Adipose tissue (tissue), 3 donors: ENCODE measurements around the gene HSPA12A. TPM values are rescaled to one million over a fixed set of nuclear protein-coding genes. Genes with fewer than 3 reads are reported as not detected.

Source experiments
- H3K27ac ChIP-seq: one replicate; pipeline ENCODE4 v1.5.1; 2013; ENCODE audit warnings: low read depth, low read length
- WGBS, 3 donors: extraction: QIAGEN DNeasy Blood & Tissue Kit; methylation state at CpG; one replicate each; pipeline ENCODE4 v1.1.7; 2013; 5-methylcytosine and 5-hydroxymethylcytosine counted together
- polyA plus RNA-seq, 3 donors: library from polyadenylated mRNA; stranded (reverse); fragments of 200-250 nt; gene quantifications; one replicate each; pipeline ENCODE4 v1.2.3, GENCODE V29; 2013
- donor health status: healthy with polysubstance abuse.
- donor health status: Bipolar disorder and iron deficiency.
- donor health status: healthy.

Gene HSPA12A
- polyA plus RNA-seq = 10 to 100 TPM in 2 of 3 donors, 1 to 10 TPM in 1; 4.8 to 30.8 (median 10.5) TPM

GRCh38 chr10:116742367-116743265 is at the start of gene HSPA12A:
HSPA12A (minus strand) TSS chr10:116742566; CDS start chr10:116742469, 97 bp downstream.
- WGBS, 3 donors = 0 to 1% (median 1%) methylated on average over 59 to 114 of the region's 114 CpGs
- H3K27ac ChIP-seq = no peak within 1 kb of the TSS

- whole genome bisulfite sequencing, 3 donors = 95 to 98% (median 97%) methylated on average over 2 of the region's 2 CpGs
- H3K27ac ChIP-seq = no peak overlapping the region
These were observed 48.9 kb upstream of the HSPA12A start for GRCh38 chr10:116791241-116791640.

GRCh38 chr10:116787893-116788665 is 45.7 kb upstream of the HSPA12A start:
- 2 to 3% (median 3%) methylated on average over 29 of the region's 29 CpGs for WGBS, 3 donors
- no peak overlapping the region for H3K27ac ChIP-seq

- no peak overlapping the region for H3K27ac ChIP-seq
- WGBS, 3 donors = 72 to 82% (median 77%) methylated on average over 8 of the region's 8 CpGs
These were observed 44.8 kb upstream of the HSPA12A start for GRCh38 chr10:116787053-116787659.

- no peak overlapping the region for H3K27ac ChIP-seq
- WGBS, 3 donors = 90 to 96% (median 94%) methylated on average over 8 of the region's 8 CpGs
These were observed 43.5 kb upstream of the HSPA12A start for GRCh38 chr10:116785867-116786266.

- no peak overlapping the region for H3K27ac ChIP-seq
- WGBS, 3 donors = 87 to 94% (median 88%) methylated on average over 11 of the region's 11 CpGs
These were observed 42.9 kb upstream of the HSPA12A start for GRCh38 chr10:116785282-116785681.

GRCh38 chr10:116784651-116785050 is 42.3 kb upstream of the HSPA12A start:
- 95 to 97% (median 96%) methylated on average over 7 of the region's 7 CpGs for WGBS, 3 donors

GRCh38 chr10:116784035-116784434 is 41.7 kb upstream of the HSPA12A start:
- no peak overlapping the region for H3K27ac ChIP-seq
- WGBS, 3 donors = 91 to 97% (median 94%) methylated on average over 3 of the region's 3 CpGs

More at GRCh38 chr10:116784651-116785050, 42.3 kb upstream of the HSPA12A start:
- H3K27ac ChIP-seq = no peak overlapping the region

GRCh38 chr10:116783011-116783655 is 40.8 kb upstream of the HSPA12A start:
- H3K27ac ChIP-seq = no peak overlapping the region
- 72 to 74% (median 73%) methylated on average over 13 of the region's 13 CpGs for WGBS, 3 donors

GRCh38 chr10:116781370-116781884 is 39.1 kb upstream of the HSPA12A start:
- WGBS, 3 donors = 67 to 85% (median 72%) methylated on average over 7 of the region's 7 CpGs
- no peak overlapping the region for H3K27ac ChIP-seq

GRCh38 chr10:116780691-116781205 is 38.4 kb upstream of the HSPA12A start:
- no peak overlapping the region for H3K27ac ChIP-seq
- WGBS, 3 donors = 93 to 98% (median 96%) methylated on average over 3 of the region's 3 CpGs

GRCh38 chr10:116779076-116779687 is 36.8 kb upstream of the HSPA12A start:
- WGBS, 3 donors = 82 to 86% (median 84%) methylated on average over 16 of the region's 16 CpGs
- H3K27ac ChIP-seq = no peak overlapping the region

GRCh38 chr10:116777006-116777405 is 34.6 kb upstream of the HSPA12A start:
- 74 to 89% (median 80%) methylated on average over 8 of the region's 8 CpGs for WGBS, 3 donors
- no peak overlapping the region for H3K27ac ChIP-seq

- no peak overlapping the region for H3K27ac ChIP-seq
- 76 to 84% (median 81%) methylated on average over 15 of the region's 15 CpGs for WGBS, 3 donors
These were observed 33.4 kb upstream of the HSPA12A start for GRCh38 chr10:116775488-116776400.

GRCh38 chr10:116774728-116775151 is 32.4 kb upstream of the HSPA12A start:
- H3K27ac ChIP-seq = no peak overlapping the region
- WGBS, 3 donors = 29 to 48% (median 41%) methylated on average over 6 of the region's 6 CpGs

GRCh38 chr10:116772909-116773705 is 30.7 kb upstream of the HSPA12A start:
- H3K27ac ChIP-seq = no peak overlapping the region
- 89 to 92% (median 90%) methylated on average over 7 of the region's 7 CpGs for WGBS, 3 donors
